BJ (cell line): Measurements from ENCODE around the gene L1CAM. TPM values are rescaled to one million over a fixed set of nuclear protein-coding genes. Genes with fewer than 3 reads are reported as not detected.

Experiments used
- CTCF ChIA-PET: fragments of 350-600 bp; formaldehyde crosslinking; extraction: SDS; loops from one replicate; lab custom pipeline; 2021; ENCODE audit warnings: antibody characterized with exemption, inconsistent platforms; lab: Yijun Ruan, JAX
- POLR2A ChIA-PET: fragments of 300-600 bp; sonication (Branson Sonifier 250); formaldehyde crosslinking; extraction: SDS; loops from one replicate; lab custom pipeline; 2021; ENCODE audit warnings: antibody characterized with exemption; lab: Charles Lee
- DNase-seq: peaks from one replicate; pipeline ENCODE4 v3.0.0-alpha.2; 2011; ENCODE audit warnings: low read depth
- H3K27me3 ChIP-seq: 2 replicates; pipeline ENCODE4 v1.6.0; 2011; ENCODE audit warnings: low read length; ENCODE audit not compliant: control insufficient read depth, insufficient read depth
- H3K36me3 ChIP-seq: 2 replicates; pipeline ENCODE4 v1.5.1; 2011; ENCODE audit warnings: low read length; ENCODE audit not compliant: control insufficient read depth, insufficient read depth
- H3K4me3 ChIP-seq: 2 replicates; pipeline ENCODE4 v1.5.1; 2011; ENCODE audit warnings: low read depth, mild to moderate bottlenecking, control low read depth, low read length
- CTCF ChIP-seq: IDR thresholded peaks from 2 replicates; pipeline ENCODE4 v1.5.1; 2011; ENCODE audit warnings: low read depth, mild to moderate bottlenecking, control low read depth, inconsistent platforms, low read length, moderate library complexity; ENCODE audit not compliant: insufficient read depth
- polyA plus RNA-seq: library from polyadenylated mRNA; depleted of rRNA; stranded (reverse); fragments of >200 nt; gene quantifications from 2 replicates; pipeline ENCODE4 v1.2.3, GENCODE V29; 2011

The L1CAM gene
- polyA plus RNA-seq, 1 experiment = 62.0 TPM

- CTCF ChIA-PET = no interaction called here
- no peak for TF ChIP-seq CTCF
Observed at GRCh38 chrX:153865685-153866084, 20.3 kb downstream of the L1CAM start.

GRCh38 chrX:153865321-153865580, 20.7 kb downstream of the L1CAM start:
- no peak for DNase-seq
- Histone ChIP-seq H3K4me3 (no peak overlapping the region), H3K36me3 (peaks cover 6% of the 10 kb centered on the region), H3K27me3 (no peaks in the 10 kb centered on the region)
- TF ChIP-seq CTCF = no peak
- POLR2A ChIA-PET = no interaction called here
- CTCF ChIA-PET = no interaction called here

More at GRCh38 chrX:153865685-153866084, 20.3 kb downstream of the L1CAM start:
- POLR2A ChIA-PET = no interaction called here
- no peak overlapping the region for H3K4me3 ChIP-seq
- H3K27me3 ChIP-seq = no peaks in the 10 kb centered on the region
- H3K36me3 ChIP-seq = peaks cover 6% of the 10 kb centered on the region
- no peak for DNase-seq

- no peak for TF ChIP-seq CTCF
- ChIA-PET POLR2A (no interaction called here), CTCF (no interaction called here)
- Histone ChIP-seq H3K36me3 (peaks cover 4% of the 10 kb centered on the region), H3K27me3 (no peaks in the 10 kb centered on the region), H3K4me3 (no peak overlapping the region)
- no peak for DNase-seq
Observed at GRCh38 chrX:153864561-153865320, 21.2 kb downstream of the L1CAM start.

- Histone ChIP-seq H3K36me3 (peaks cover 3% of the 10 kb centered on the region), H3K4me3 (no peak overlapping the region), H3K27me3 (no peaks in the 10 kb centered on the region)
- DNase-seq = no peak
- ChIA-PET POLR2A (no interaction called here), CTCF (no interaction called here)
- no peak for TF ChIP-seq CTCF
Observed at GRCh38 chrX:153864101-153864500, 21.9 kb downstream of the L1CAM start.

- Histone ChIP-seq H3K27me3 (no peaks in the 10 kb centered on the region), H3K4me3 (no peak overlapping the region), H3K36me3 (peaks cover 1% of the 10 kb centered on the region)
- CTCF ChIA-PET = no interaction called here
- no peak for DNase-seq
- POLR2A ChIA-PET = no interaction called here
- TF ChIP-seq CTCF = no peak
Observed at GRCh38 chrX:153863251-153863991, 22.6 kb downstream of the L1CAM start.
